Measurements from ENCODE around the gene WNK2. TPM values are rescaled to one million over a fixed set of nuclear protein-coding genes. Genes with fewer than 3 reads are reported as not detected.
A peak's percentile ranks its signal among the peaks of the same experiment; 100 is the strongest.
"Not testable (repeated sequence)": the region's sequence is repeated elsewhere in the genome, so short reads cannot be mapped to it uniquely, and the experiment has no call there.

WNK2 gene
- total RNA-seq, 1 experiment from 2014 or later = 8.9 TPM

GRCh38 chr9:93246111-93246510 lies 62.2 kb downstream of the WNK2 start:
- in situ Hi-C loops (cut with HindIII; ENCODE audit: low sequenced_read_pairs) = no loop called here
- peak; percentile 43 for DNase-seq (ENCODE audit: low spot score)

GRCh38 chr9:93246526-93246925 lies 62.6 kb downstream of the WNK2 start:
- no peak for DNase-seq (ENCODE audit: low spot score)
- in situ Hi-C loops (cut with HindIII; ENCODE audit: low sequenced_read_pairs) = no loop called here

GRCh38 chr9:93247099-93247865 lies 63.3 kb downstream of the WNK2 start:
- no peak for DNase-seq (ENCODE audit: low spot score)
- in situ Hi-C loops (cut with HindIII; ENCODE audit: low sequenced_read_pairs) = no loop called here

DNA sequence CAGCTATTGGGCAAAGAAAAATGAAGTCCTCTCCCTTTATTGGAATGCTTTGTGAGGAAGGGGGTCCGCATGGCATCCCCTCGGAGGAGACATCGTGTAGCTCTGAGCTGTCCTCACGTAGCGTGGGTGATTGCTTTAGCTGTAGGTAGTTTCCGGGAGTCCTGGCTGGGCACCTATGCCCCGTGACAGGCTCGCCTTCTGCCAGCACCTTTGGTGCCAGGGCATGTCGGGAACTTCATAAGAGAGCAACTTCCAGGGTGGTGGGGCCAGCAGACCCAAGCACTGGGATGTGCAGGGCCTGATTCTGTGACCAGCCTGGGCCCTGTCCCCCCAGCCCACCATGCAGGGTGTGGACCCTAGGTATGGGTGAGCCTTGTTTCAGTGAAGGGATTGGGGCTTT lies 64.0 kb downstream of the WNK2 start:
- in situ Hi-C loops (cut with HindIII; ENCODE audit: low sequenced_read_pairs) = no loop called here

DNA sequence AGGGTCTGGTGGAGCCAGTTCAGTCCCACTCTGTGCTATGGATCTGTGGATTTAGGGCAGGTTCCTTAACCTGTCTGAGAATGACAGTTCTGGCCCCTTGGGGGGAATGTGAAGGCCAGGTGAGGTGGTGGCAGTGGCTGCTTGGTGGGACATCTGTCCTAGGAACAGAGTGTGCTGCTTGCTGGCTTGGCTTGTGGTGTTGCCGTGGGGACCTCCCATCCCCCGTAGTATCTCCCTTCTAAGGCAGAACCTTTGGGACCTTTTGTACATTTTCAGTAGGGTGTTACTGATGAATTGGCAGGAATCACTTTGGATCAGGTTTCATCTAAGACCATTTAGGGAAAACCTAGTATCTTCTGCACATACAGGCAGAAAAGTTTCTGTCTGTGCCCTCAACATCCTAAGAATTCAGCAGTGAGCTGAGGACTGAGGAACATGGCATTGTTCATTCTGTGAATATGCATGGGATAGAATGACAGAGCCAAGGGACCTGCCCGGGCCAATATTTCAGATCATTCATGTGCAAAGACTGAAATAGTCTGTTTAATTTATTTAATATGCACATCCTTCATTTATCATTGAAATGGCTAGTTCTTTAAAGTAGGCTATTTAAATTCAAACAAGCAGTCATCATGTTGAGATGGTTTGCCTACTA lies 64.6 kb downstream of the WNK2 start:
- DNase-seq (ENCODE audit: low spot score) = peak; percentile 32
- in situ Hi-C loops (cut with HindIII; ENCODE audit: low sequenced_read_pairs) = no loop called here

More for the DNA sequence above, 64.0 kb downstream of the WNK2 start:
- DNase-seq (ENCODE audit: low spot score) = no peak

- in situ Hi-C loops (cut with HindIII; ENCODE audit: low sequenced_read_pairs) = no loop called here
- no peak for DNase-seq (ENCODE audit: low spot score)
Observed at GRCh38 chr9:93250185-93250584, 66.2 kb downstream of the WNK2 start.

DNA sequence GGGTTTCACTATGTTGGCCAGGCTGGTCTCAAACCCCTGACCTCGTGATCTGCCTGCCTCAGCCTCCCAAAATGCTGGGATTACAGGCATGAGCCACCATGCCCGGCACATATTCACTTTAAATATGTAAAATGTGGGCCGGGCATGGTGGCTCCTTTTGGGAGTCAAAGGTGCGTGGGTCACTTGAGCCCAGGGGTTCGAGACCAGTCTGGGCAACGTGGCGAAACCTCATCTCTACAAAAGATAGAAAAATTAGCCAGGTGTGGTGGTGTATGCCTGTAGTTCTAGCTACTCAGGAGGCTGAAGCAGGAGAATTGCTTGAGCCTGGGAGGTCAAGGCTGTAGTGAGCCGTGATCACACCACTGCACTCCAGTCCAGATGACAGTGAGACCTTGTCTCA lies 67.4 kb downstream of the WNK2 start:
- DNase-seq (ENCODE audit: low spot score); in situ Hi-C loops (cut with HindIII; ENCODE audit: low sequenced_read_pairs): not testable (repeated sequence)

- peak; percentile 62 for DNase-seq (ENCODE audit: low spot score)
- in situ Hi-C loops (cut with HindIII; ENCODE audit: low sequenced_read_pairs) = no loop called here
Observed at GRCh38 chr9:93252116-93252780, 68.3 kb downstream of the WNK2 start.

GRCh38 chr9:93252781-93253530 lies 69.0 kb downstream of the WNK2 start:
- in situ Hi-C loops (cut with HindIII; ENCODE audit: low sequenced_read_pairs) = no loop called here
- DNase-seq (ENCODE audit: low spot score) = no peak

DNA sequence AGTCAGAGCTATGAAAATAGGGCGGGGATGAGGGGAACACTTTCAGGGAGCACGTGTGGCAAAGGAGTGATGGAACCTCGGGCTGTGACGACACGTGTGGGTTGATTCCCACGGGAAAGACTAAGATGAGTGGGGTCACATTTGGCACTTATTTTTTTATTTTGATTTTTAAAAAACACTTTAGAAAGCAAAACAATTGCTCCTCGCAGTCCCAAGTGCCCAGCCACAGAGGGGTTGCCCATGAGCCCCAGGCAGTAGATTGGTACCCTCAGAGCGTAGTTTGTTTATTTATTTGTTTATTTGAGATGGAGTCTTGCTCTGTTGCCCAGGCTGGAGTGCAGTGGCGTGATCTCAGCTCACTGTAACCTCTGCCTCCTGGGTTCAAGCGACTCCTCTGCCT lies 69.7 kb downstream of the WNK2 start:
- no peak for DNase-seq (ENCODE audit: low spot score)
- in situ Hi-C loops (cut with HindIII; ENCODE audit: low sequenced_read_pairs) = no loop called here

GRCh38 chr9:93254061-93254481 lies 70.1 kb downstream of the WNK2 start:
- no peak for DNase-seq (ENCODE audit: low spot score)
- in situ Hi-C loops (cut with HindIII; ENCODE audit: low sequenced_read_pairs) = no loop called here

- DNase-seq (ENCODE audit: low spot score) = peak; percentile 66
- in situ Hi-C loops (cut with HindIII; ENCODE audit: low sequenced_read_pairs) = no loop called here
Observed at GRCh38 chr9:93254806-93255493, 71.0 kb downstream of the WNK2 start.

GRCh38 chr9:93255494-93255867 lies 71.5 kb downstream of the WNK2 start:
- in situ Hi-C loops (cut with HindIII; ENCODE audit: low sequenced_read_pairs) = no loop called here
- no peak for DNase-seq (ENCODE audit: low spot score)

DNA sequence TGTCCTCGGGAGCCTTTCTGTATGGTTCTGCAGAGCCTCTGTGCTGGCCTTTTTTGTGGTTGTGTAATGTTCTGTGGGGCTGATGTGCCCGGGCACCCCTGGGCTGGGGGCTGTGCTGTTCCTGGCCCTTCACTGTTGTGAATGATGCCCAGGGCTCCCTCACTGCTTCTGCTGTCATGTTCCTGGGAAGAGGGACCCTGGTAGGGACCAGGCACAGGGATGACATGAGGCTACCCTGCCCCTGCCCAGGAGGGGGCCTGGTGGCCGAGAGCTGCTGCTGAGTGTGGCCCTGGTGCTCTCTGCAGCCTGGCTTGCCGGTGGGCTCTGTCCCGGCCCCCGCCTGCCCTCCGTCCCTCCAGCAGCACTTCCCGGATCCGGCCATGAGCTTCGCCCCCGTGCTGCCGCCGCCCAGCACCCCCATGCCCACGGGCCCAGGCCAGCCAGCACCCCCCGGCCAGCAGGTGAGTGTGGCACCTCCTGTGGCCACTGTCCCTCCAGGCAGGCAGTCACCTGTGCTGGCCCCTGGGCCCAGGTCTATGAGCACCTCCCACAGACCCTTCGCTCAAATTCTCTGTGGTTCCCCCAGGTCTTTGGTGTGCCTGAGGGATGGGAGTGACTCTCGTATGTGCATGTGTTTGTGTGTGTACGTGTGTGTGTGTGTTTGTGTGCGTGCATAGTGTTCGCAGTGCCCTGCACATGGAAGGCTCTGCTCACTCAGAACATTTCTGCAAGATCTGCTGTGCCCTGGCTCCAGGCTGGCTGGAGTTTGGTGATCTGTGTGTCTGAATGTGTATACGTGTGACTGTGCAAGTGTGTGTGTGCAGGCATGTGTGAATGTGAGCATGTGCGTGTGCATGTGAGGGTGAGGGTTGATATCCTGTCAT lies 72.3 kb downstream of the WNK2 start:
- in situ Hi-C loops (cut with HindIII; ENCODE audit: low sequenced_read_pairs) = no loop called here

GRCh38 chr9:93256878-93257807 lies 73.2 kb downstream of the WNK2 start:
- no peak for DNase-seq (ENCODE audit: low spot score)
- in situ Hi-C loops (cut with HindIII; ENCODE audit: low sequenced_read_pairs) = no loop called here

More for the DNA sequence above, 72.3 kb downstream of the WNK2 start:
- DNase-seq (ENCODE audit: low spot score) = no peak

- DNase-seq (ENCODE audit: low spot score) = no peak
- in situ Hi-C loops (cut with HindIII; ENCODE audit: low sequenced_read_pairs) = no loop called here
Observed at GRCh38 chr9:93257808-93258331, 73.9 kb downstream of the WNK2 start.

GRCh38 chr9:93258419-93258817 lies 74.5 kb downstream of the WNK2 start:
- DNase-seq (ENCODE audit: low spot score) = no peak
- in situ Hi-C loops (cut with HindIII; ENCODE audit: low sequenced_read_pairs) = no loop called here

Data from G401 (cell line).